ENCODE results near the gene KRT40. TPM values are rescaled to one million over a fixed set of nuclear protein-coding genes. Genes with fewer than 3 reads are reported as not detected.
"Not testable (repeated sequence)": the region's sequence is repeated elsewhere in the genome, so short reads cannot be mapped to it uniquely, and the experiment has no call there.

The KRT40 gene
- total RNA-seq, 4 donors from 2014 or later = not detected

GRCh38 chr17:41002814-41003213 is 18.7 kb upstream of the KRT40 start:
- Histone ChIP-seq H3K27me3 (peaks cover 0 to 8% (median 0%) of the 10 kb centered on the region in 3 donors), H3K36me3 (no peaks in the 10 kb centered on the region), H3K27ac (no peak overlapping the region), H3K4me1 (no peaks in the 10 kb centered on the region), H3K9me3 (no peaks in the 10 kb centered on the region), H3K4me3 (no peak overlapping the region)
- in situ Hi-C loops (cut with MboI; ENCODE audit: low sequenced_read_pairs in 4 of 4) (no loop called here), intact Hi-C loops (cut with DNase I; ENCODE audit: low total_unique reads) (no loop called here)
- DNase-seq = no peak
- no peak for TF ChIP-seq POLR2A (IDR thresholded peaks at IDR 0.05)
- TF ChIP-seq, protein P1, sequence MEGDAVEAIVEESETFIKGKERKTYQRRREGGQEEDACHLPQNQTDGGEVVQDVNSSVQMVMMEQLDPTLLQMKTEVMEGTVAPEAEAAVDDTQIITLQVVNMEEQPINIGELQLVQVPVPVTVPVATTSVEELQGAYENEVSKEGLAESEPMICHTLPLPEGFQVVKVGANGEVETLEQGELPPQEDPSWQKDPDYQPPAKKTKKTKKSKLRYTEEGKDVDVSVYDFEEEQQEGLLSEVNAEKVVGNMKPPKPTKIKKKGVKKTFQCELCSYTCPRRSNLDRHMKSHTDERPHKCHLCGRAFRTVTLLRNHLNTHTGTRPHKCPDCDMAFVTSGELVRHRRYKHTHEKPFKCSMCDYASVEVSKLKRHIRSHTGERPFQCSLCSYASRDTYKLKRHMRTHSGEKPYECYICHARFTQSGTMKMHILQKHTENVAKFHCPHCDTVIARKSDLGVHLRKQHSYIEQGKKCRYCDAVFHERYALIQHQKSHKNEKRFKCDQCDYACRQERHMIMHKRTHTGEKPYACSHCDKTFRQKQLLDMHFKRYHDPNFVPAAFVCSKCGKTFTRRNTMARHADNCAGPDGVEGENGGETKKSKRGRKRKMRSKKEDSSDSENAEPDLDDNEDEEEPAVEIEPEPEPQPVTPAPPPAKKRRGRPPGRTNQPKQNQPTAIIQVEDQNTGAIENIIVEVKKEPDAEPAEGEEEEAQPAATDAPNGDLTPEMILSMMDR (IDR thresholded peaks at IDR 0.05 in 4 of 5, conservative IDR thresholded peaks at IDR 0.05 in 1 of 5) = no peak
- no peak for ATAC-seq

GRCh38 chr17:41001795-41002194 is 17.7 kb upstream of the KRT40 start:
- intact Hi-C loops (cut with DNase I; ENCODE audit: low total_unique reads) = no loop called here
- no peak for ATAC-seq
- Histone ChIP-seq H3K9me3 (no peaks in the 10 kb centered on the region), H3K4me1 (no peaks in the 10 kb centered on the region), H3K27ac (no peak overlapping the region), H3K27me3 (peaks cover 0 to 10% (median 0%) of the 10 kb centered on the region in 3 donors), H3K36me3 (no peaks in the 10 kb centered on the region), H3K4me3 (no peak overlapping the region)
- DNase-seq = no peak
- in situ Hi-C loops (cut with MboI; ENCODE audit: low sequenced_read_pairs in 4 of 4) = no loop called here
- TF ChIP-seq POLR2A (IDR thresholded peaks at IDR 0.05) = no peak
- TF ChIP-seq, protein P1 (IDR thresholded peaks at IDR 0.05 in 4 of 5, conservative IDR thresholded peaks at IDR 0.05 in 1 of 5) = no peak

DNA sequence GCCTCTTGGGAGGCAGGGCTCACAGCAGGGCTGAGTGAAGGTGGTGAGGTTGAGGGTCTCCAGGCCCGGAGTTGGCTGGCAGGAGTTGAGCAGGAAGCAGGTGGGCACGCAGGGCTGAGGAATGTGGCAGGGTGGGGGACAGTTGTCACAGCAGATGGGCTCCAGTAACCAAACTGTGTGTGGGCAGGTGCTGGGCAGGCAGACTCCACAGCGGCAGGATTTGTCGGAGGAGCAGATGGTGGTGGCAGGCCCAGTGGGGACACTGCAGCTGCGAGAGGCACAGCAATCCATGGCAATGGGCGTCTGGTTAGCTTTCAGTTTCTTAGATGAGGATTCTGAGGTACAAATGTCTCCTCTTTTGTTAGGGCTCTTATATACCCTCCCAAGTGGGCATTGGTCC is 15.4 kb upstream of the KRT40 start, which contains the start of gene KRTAP3-2:
KRTAP3-2 (minus strand) TSS at position 344 of the 400 bp plus-strand sequence; CDS start at position 291, 53 bp downstream.
- H3K4me3 ChIP-seq; ATAC-seq; H3K36me3 ChIP-seq; intact Hi-C loops (cut with DNase I; ENCODE audit: low total_unique reads); H3K9me3 ChIP-seq; in situ Hi-C loops (cut with MboI; ENCODE audit: low sequenced_read_pairs in 4 of 4); H3K4me1 ChIP-seq; DNase-seq; H3K27ac ChIP-seq: not testable (repeated sequence)
- peaks cover 0 to 17% (median 0%) of the 10 kb centered on the region in 3 donors for H3K27me3 ChIP-seq

- Histone ChIP-seq H3K36me3 (no peaks in the 10 kb centered on the region), H3K9me3 (no peaks in the 10 kb centered on the region), H3K4me3 (no peak overlapping the region), H3K27ac (no peak overlapping the region), H3K27me3 (peaks cover 0 to 26% (median 0%) of the 10 kb centered on the region in 3 donors), H3K4me1 (no peaks in the 10 kb centered on the region)
- ATAC-seq (no peak), DNase-seq (no peak)
- TF ChIP-seq POLR2A (IDR thresholded peaks at IDR 0.05) = no peak
- TF ChIP-seq, protein P1 (IDR thresholded peaks at IDR 0.05 in 4 of 5, conservative IDR thresholded peaks at IDR 0.05 in 1 of 5) = no peak
- intact Hi-C loops (cut with DNase I; ENCODE audit: low total_unique reads) (no loop called here), in situ Hi-C loops (cut with MboI; ENCODE audit: low sequenced_read_pairs in 4 of 4) (no loop called here)
Observed at GRCh38 chr17:40997361-40997760, 13.2 kb upstream of the KRT40 start.

- TF ChIP-seq POLR2A (IDR thresholded peaks at IDR 0.05) = no peak
- TF ChIP-seq, protein P1 (IDR thresholded peaks at IDR 0.05 in 4 of 5, conservative IDR thresholded peaks at IDR 0.05 in 1 of 5) = no peak
- no peaks in the 10 kb centered on the region for H3K4me1 ChIP-seq
- intact Hi-C loops (cut with DNase I; ENCODE audit: low total_unique reads) (no loop called here), in situ Hi-C loops (cut with MboI; ENCODE audit: low sequenced_read_pairs in 4 of 4) (no loop called here)
- ATAC-seq (no peak), DNase-seq (no peak)
- H3K36me3 ChIP-seq = no peaks in the 10 kb centered on the region
- no peak overlapping the region for H3K4me3 ChIP-seq
- no peak overlapping the region for H3K27ac ChIP-seq
- no peaks in the 10 kb centered on the region for H3K9me3 ChIP-seq
- H3K27me3 ChIP-seq = peaks cover 0 to 27% (median 0%) of the 10 kb centered on the region in 3 donors
Observed at GRCh38 chr17:40996829-40997228, 12.7 kb upstream of the KRT40 start.

All from gastrocnemius medialis (tissue), 4 donors.